Bone marrow (tissue), 2 donors: ENCODE measurements around the gene EHMT1.
"Not testable (repeated sequence)": the region's sequence is repeated elsewhere in the genome, so short reads cannot be mapped to it uniquely, and the experiment has no call there.

Experiments
- DNase-seq, 2 donors: peaks; one replicate each; lab custom pipeline; 2025; lab: John Stamatoyannopoulos, UW

Gene EHMT1

GRCh38 chr9:137694962-137695875 is 76.4 kb downstream of the EHMT1 start:
- no peak for DNase-seq

GRCh38 chr9:137696136-137696925 is 77.5 kb downstream of the EHMT1 start:
- DNase-seq, result no peak

GRCh38 chr9:137697193-137697592 is 78.4 kb downstream of the EHMT1 start:
- DNase-seq, result no peak

- no peak for DNase-seq
Observed at GRCh38 chr9:137697832-137698231, 79.0 kb downstream of the EHMT1 start.

GRCh38 chr9:137700911-137701310 is 82.1 kb downstream of the EHMT1 start:
- no peak for DNase-seq

- DNase-seq, result no peak
Observed at GRCh38 chr9:137702615-137703379, 84.0 kb downstream of the EHMT1 start.

GRCh38 chr9:137703842-137704508 is 85.2 kb downstream of the EHMT1 start:
- DNase-seq, result no peak

GRCh38 chr9:137705443-137705863 is 86.6 kb downstream of the EHMT1 start:
- DNase-seq, result no peak

GRCh38 chr9:137705906-137706305 is 87.1 kb downstream of the EHMT1 start:
- no peak for DNase-seq

- DNase-seq, result no peak
Observed at GRCh38 chr9:137707361-137707760, 88.6 kb downstream of the EHMT1 start.

- no peak for DNase-seq
Observed at GRCh38 chr9:137708590-137709284, 89.9 kb downstream of the EHMT1 start.

- DNase-seq, result no peak
Observed at GRCh38 chr9:137709411-137710101, 90.8 kb downstream of the EHMT1 start.

- no peak for DNase-seq
Observed at GRCh38 chr9:137710704-137711103, 91.9 kb downstream of the EHMT1 start.

GRCh38 chr9:137711678-137712105 is 92.9 kb downstream of the EHMT1 start:
- DNase-seq, result no peak

GRCh38 chr9:137715321-137715720 is 96.5 kb downstream of the EHMT1 start:
- no peak for DNase-seq

GRCh38 chr9:137715866-137716693 is 97.3 kb downstream of the EHMT1 start:
- DNase-seq, result not testable (repeated sequence)

GRCh38 chr9:137716694-137717287 is 98.0 kb downstream of the EHMT1 start:
- DNase-seq, result no peak

- no peak for DNase-seq
Observed at GRCh38 chr9:137717776-137718327, 99.0 kb downstream of the EHMT1 start.

- DNase-seq, result no peak
Observed at GRCh38 chr9:137719194-137719593, 100.4 kb downstream of the EHMT1 start.
